NCI-H446 treated with DMSO at 0.1 percent for 48 hours (cell line): Measurements from ENCODE around the gene DRD4.

Experiments used
- DNase-seq: peaks from one replicate; lab custom pipeline; 2025; lab: John Stamatoyannopoulos, UW

Gene DRD4

DNA sequence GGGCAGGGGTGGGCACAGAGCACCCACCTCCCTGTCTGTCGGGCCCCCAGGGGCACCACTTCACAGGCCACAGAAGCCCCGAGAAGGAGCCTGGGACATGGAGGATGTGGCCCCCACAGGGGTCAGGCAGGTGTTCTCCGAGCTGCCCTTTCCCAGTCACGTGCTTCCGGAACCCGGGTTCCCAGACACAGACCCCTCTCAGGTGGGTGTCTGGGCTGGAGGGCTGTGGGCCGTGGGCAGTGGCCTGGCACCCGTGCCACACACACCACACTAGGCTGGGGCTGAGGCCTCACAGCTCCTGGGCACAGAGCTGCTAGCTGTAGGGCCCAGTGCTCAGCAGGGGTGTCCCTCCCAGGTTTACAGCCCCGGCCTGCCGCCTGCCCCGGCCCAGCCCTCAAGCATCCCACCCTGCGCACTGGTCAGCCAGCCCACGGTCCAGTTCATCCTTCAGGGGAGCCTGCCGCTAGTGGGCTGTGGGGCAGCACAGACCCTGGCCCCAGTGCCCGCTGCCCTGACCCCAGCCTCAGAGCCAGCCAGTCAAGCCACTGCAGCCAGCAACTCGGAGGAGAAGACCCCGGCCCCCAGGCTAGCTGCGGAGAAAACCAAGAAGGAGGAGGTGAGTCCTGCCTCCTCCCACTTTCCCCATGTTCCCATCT is 26.8 kb upstream of the DRD4 start:
- no peak for DNase-seq

DNA sequence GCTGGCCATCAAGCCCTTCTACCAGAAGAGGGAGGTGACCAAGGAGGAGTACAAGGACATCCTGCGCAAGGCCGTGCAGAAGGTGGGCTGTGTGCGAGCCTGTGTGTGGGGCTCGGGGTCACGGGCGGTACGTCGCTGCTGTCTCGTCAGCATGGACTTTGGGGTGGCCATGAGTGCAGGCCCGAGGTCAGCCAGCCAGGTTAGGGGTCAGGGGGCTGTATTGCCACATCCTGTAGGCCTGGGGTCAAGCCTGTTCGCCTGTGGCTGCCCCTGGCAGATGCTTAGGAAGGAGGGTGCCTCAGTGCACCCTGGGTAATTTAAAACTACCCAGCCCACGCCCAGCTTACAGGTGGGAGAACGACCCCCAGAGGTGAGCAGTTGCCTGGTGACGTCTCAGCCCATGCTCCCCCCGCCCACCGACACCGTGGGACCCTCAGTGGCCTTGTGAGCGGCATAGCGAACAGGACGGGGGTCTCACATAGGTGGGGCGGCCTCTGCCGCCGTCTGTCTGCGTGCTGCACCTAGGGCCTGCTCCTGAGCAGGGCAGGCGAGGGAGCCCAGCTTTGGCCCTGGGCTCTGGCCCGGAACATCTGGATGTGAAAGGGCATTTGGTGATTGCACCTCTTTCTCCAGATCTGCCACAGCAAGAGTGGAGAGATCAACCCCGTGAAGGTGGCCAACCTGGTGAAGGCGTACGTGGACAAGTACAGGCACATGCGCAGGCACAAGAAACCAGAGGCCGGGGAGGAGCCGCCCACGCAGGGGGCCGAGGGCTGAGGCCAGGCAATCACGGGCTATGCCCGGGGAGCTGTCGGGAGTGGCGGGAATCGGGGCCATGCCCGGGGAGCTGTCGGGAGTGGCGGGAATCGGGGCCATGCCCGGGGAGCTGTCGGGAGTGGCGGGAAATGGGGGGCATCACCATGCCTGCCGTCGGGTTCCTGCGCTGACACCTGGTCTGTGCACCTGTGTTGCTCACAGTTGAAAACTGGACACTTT is 25.8 kb upstream of the DRD4 start:
- no peak for DNase-seq

DNA sequence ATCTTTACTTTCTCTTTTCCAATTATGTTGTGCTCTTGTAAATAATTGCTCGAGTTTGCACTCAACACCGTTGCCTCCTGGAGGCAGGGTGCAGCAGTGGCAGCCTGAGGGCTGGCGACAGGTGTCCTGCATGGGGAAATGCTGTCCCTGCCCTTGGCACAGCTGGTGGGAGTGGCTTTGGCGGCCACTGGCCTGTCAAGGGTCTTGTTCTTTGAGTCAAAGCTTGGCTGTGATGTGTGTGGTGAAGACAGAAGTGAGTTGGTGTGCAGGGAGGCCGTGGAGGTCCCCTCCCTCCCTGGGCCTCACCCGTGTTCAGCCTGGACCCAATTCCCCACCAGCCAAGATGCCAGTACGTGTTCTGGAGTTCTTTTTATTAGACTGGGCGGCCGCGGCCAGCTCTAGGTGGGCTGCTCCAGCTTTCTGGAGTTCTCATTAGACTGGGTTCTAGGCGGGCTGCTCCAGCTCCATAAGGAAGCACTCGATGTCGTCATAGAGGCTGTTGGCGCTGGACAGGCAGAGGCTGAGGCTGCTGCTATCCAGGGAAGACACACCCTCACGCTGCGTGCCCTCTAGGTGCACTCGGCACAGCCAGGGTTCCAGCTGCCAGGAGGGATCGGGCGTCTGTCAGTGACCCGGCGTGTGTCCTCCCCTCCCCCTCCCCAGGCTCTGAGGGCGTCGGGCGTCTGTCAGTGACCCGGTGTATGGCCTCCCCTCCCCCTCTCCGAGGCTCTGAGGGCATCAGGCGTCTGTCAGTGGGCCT is 24.7 kb upstream of the DRD4 start:
- no peak for DNase-seq

DNA sequence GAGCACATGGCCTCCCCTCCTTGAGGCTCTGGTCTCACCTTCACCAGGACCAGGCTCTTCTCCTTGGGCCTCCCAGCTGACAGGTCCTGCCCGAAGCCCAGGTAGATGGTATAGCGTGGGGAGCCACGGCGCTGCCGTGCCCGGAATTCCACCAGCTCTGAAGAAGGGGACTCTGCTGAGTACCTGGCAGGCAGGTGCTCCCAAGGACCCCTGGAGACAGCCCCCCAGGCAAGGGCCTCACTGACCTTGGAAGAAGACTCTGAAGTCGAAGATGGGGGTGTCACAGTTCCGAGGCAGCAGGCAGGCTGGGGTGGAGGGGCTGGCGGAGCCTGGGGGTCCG is 24.1 kb upstream of the DRD4 start:
- no peak for DNase-seq

DNA sequence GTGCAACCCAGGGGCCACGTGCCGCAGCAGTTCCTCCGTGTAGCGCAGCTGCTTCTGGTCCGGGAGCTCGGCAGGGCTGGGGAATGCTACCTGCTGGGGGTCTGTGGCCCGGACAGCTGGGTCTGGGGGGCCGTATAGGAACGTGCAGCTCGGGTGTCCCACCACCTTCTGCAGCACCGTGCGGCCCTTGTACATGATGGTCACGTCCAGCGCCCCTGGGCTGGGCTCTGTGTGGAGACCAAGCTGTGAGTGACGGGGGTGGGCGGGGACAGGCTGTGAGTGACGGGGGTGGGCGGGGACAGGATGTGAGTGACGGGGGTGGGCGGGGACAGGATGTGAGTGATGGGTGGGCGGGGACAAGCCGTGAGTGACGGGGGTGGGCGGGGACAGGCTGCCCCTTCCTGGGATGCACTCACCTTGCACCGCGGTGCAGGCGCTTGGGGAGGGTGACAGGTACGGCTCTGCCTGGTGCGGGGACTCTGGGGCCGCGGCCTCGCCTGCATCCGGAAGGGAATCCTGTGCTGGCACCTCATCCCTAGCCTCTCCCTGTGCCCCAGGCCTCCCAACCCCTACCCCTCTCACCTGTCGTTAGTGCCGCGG is 23.6 kb upstream of the DRD4 start:
- DNase-seq = no peak

- no peak for DNase-seq
Observed at GRCh38 chr11:614021-614622, 22.9 kb upstream of the DRD4 start.

DNA sequence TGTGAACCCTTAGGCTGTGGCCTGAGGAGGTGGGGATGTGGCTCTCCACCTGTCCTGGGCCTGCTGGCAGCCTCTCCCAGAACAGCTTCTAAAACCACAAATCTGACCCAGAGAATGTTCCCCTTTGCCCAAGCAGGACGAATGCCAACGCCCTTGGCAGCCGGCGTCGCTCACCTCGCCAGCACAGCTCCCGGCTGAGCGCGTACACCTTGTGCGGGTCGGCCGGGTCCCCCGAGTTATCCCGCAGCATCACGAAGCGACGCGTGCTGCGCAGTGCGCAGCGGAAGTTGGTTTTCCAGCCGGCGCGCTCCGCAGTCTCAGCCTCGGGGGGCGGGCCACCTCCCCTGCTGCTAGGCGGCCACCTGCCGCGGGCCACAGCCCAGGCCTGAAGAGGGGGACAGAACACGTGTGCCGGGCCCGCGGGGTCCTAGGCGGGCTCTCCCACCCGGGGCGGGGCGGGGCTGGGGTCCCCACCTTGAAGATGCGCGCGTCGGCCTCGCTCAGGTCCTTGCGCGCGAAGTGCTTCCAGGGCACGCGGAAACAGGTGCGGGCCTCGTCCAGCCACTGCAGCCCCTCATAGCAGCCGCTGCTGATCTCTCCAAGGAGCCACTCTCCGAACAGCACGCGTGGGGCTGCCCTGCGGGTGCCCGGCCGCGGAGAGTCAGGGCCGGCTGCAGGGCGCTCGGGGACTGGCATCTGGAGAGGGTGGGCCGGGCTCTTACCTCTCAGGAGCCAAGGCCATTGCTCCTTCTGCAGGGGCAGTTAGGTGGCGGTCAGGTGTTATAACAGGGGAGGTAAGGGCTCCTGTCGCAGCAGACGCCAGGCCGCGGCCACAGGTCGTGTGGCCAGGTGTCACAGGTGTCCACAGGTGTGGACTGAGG is 22.2 kb upstream of the DRD4 start:
- no peak for DNase-seq

- DNase-seq = no peak
Observed at GRCh38 chr11:615504-616319, 21.4 kb upstream of the DRD4 start, which contains the start of gene IRF7. TSS of gene IRF7 (minus strand) at chr11:615950. CDS start at chr11:615364, 586 bp downstream.

DNA sequence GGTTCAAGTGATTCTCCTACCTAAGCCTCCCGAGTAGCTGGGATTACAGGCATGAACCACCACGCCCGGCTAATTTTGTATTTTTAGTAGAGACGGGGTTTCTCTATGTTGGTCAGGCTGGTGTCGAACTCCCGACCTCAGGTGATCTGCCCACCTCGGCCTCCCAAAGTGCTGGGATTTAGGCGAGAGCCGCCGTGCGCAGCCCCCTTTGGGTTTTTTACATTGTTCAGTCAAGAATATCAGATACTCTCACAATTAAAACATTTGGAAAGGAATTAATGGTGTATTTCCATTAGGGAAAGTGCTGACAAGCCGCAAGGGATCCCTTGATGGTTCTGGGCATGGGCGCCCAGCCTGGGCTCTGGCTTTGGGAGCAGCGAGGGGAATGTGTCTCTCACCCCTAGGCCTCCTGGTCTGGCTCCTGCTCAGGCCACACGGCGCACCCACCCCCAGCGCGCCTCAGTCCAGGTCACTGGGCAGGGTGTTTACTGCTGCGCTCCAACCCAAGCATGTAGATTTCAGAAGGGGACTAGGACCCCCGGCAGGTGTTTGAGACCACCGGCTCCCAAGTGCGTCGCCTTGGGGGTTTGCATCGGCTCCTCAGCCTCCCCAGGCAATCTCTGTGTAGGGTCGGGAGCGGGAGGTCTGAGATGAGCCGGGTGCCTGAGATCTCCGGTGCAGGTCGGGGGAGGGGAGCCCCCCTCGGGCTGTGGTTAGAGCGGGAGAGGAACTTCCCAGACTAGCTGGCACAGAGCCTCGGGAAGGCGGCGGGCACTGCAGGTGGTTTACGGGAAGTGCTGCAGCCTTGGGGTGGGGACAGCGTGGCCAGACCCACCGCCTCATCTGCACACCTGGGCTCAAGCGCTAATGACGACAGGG is 20.5 kb upstream of the DRD4 start:
- no peak for DNase-seq

GRCh38 chr11:617199-617911 is 19.7 kb upstream of the DRD4 start:
- DNase-seq = no peak

- no peak for DNase-seq
Observed at GRCh38 chr11:617912-618682, 19.0 kb upstream of the DRD4 start.

GRCh38 chr11:618856-619627 is 18.0 kb upstream of the DRD4 start:
- DNase-seq = no peak

DNA sequence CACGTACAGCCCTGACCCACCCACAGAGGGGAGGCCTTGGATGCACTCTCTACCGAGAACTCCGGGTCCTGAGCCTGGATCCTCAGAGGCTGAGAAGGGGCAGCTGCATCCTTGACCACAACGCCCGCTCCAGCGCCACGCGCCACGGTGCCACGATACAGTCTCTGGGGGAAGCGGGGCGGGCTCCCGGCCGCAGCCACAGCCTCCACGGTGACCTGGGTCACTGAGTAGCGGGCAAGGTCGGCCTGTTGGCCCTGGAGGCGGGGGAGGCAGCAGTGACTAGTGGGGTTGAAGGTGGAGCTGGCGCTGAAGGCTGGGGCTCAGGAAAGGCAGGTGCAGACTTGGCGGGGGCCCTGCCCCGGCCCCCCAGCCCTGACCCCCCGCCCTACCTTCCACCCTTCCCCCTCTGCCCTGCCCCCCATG is 17.4 kb upstream of the DRD4 start:
- no peak for DNase-seq

- no peak for DNase-seq
Observed at GRCh38 chr11:620201-620600, 16.9 kb upstream of the DRD4 start.

DNA sequence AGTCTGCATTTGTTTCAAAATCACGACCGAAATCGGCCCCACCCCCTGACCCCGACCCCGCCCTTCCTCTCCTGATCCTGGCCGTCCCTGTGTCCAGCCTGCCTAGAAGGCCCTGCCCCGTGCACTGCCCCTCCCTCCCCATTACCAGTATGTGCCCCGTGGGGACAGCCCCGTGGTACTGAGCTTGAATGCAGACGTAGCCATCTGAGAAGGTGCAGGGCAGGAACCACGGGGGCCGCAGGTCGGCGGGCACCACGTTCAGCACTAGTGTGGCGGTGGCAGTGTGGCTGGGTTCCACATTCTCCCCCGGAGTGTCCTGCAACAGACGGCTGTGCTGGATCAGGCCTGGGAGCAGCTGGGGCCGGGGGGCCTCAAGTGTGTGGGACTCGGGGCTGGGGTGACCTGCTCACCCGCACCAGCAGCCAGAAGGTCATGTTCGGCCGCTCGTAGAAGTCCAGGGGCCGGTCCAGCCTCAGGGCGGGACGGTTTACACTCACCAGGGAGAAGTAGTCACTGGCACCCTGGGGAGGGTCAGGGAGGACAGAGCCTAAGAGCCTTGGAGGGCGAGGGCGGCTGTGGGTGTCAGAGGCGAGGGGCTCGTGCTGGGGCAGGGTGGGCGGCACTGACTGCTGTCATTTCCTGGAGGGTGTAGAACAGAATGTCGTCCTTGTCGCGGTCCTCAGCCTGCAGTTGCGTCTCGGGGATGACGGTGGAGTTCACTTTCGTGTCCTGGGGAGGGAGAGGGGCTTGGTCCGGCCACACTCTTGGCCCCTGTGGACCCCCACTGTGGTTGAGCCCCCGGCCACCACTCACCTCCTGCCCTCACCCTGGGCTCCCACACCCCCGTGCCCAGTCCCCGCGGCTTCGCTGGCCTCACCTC is 15.9 kb upstream of the DRD4 start:
- no peak for DNase-seq

DNA sequence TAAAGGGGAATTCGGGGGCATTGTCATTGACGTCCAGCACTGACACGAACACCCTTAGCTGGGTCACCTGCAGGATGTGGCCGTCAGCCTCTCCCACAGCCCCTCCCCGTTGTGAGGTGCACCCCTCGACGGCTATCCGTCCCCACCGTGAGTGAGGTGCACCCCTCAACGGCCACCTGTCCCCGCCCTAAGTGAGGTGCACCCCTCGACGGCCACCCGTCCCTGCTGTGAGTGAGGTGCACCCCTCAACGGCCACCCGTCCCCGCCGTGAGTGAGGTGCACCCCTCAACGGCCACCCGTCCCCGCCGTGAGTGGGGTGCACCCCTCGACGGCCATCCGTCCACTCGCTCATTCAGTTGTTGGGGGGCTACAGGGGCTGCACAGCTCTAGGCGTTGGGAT is 15.2 kb upstream of the DRD4 start:
- DNase-seq = no peak
